DMS79 treated with DMSO at 0.1 percent for 48 hours (cell line): ENCODE data around the gene NRIP1.
A peak's percentile ranks its signal among the peaks of the same experiment; 100 is the strongest.

Experiments used
- DNase-seq: peaks from one replicate; lab custom pipeline; 2025; lab: John Stamatoyannopoulos, UW

NRIP1 gene

GRCh38 chr21:15064576-15065391 is at the start of gene NRIP1:
NRIP1 (minus strand) TSS chr21:15065000; CDS start chr21:14968192, 96,808 bp downstream.
- peak; percentile 10 for DNase-seq

DNA sequence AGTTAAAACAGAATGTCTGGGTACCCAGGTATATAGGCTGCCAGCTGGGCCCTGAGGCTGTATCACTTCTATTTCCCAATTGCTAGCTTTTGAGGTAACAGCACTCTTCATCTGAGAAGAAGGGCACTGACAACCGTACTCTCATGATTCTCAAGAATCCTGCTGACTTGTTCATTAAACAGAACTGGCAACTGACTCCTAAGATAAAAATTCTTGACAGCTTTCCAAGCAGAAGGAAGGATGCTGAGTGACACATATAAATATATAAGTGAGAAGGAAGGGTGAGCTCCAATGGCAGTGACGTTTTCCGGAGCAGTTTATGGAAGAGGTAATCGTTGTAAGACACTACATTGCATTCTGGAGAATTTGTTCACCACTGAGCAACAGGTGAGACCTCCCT is 48.1 kb upstream of the NRIP1 start:
- DNase-seq = no peak

DNA sequence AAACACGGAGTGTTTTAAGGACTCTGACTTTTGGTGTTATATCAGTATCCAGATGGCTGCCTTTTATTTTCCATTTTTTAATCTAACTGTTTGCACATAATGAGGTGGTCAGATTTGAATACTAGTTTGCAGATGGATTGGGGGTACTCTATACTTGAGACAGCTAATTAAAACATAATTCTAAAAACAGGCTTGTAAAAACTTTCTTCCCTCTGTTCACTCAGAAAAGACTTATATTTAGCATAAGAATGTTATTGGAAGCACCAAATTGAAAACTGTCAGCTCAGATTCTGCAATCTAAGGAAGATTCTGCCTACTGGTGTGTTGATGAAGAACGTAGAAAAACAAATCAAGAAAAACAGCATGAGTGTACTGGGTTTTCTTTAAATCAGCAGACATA is 44.0 kb upstream of the NRIP1 start:
- no peak for DNase-seq

- no peak for DNase-seq
Observed at GRCh38 chr21:15104470-15104869, 39.7 kb upstream of the NRIP1 start.

DNA sequence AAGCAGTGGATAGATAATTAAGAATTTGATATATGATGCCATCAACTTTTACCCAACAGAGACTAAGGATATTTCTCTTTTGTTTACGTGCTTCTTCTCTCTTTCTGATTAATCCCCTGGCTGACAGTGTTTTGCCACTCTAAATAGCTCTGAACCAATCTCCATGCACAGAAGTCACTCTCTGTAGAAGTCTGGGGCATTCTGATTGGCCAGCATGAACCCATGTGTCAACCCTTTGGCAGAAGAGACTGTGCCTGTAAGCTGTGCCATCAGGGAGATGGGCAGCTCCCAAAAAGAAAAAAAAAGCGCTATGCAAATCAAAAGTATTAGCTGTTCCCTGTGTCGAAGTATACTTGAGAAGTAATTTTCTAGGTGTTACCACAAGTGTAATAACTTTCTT is 34.1 kb upstream of the NRIP1 start:
- no peak for DNase-seq

- DNase-seq = no peak
Observed at GRCh38 chr21:15098181-15098580, 33.4 kb upstream of the NRIP1 start.

- DNase-seq = no peak
Observed at GRCh38 chr21:15097580-15097979, 32.8 kb upstream of the NRIP1 start.

DNA sequence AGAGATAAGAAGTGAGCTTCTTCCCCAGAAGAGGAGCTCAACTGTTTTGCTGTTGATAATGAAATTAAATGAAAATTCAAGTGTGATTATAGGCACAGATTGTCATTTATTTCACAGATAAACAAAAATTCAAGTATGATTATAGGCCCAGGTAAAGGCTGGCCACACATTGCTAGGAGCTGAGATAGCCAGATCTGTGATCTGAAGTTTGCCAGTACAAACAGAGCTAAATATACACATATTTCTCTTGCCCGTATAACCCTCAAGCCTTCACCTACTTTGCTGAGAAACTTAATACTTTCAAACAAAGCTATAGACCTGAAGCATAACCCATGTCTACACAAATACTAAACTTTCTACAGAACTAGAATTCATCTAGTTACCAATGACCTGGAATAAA is 31.3 kb upstream of the NRIP1 start:
- no peak for DNase-seq

GRCh38 chr21:15095326-15095725 is 30.5 kb upstream of the NRIP1 start:
- DNase-seq = no peak

DNA sequence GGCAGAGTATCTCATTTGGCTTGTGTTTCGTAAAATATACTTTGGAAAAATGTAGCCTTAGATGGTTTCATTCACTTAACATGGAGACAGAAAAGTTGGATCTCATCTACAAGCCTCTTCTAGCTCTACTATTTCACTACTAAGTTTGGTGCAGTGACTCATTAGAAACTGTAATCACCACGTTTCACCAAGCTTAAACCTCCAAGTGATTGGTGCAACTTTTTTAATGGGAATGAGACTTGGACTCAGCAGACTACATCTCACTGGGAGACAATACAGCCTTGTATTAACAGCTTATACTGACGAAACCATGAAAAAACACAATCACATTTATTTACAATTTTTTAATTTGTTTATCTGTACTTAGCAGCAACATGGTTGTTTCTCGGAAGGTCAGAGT is 29.9 kb upstream of the NRIP1 start:
- DNase-seq = no peak

- no peak for DNase-seq
Observed at GRCh38 chr21:15093216-15093615, 28.4 kb upstream of the NRIP1 start.

DNA sequence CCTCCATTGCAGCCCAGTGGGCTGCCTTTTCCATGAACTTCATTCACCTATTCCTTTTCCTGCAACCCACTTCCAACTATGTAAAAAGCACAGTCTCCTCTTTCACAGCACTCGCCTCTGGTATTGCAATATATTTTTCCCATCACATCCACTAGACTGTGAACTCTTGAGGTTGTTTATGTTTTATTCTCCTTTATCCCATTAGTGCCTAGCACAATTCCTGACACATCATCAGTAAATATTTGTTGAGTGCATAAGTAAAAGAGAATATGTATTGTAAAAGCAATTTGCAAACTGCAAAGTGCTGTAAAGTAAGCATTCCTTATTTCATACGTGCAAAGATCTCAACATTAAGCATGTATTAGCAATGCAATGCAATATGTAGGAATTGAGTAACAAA is 27.9 kb upstream of the NRIP1 start:
- DNase-seq = no peak

DNA sequence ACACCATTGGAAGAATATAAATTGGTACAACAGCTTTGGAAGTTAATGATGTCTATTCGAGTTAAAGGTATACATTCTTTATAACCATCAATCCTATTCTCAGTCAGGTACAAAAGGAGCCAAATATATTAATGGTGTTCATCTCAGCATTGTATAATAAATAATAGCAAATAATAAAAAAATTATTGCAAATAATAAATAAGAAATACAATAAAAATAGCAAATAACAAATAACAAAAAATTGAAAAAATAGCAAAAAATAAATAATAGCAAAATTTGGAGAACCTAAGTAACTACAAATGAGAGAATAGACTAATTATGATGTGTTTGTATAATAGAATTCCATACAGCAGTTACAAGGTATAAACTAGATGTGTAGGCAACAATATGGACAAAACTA is 25.6 kb upstream of the NRIP1 start:
- DNase-seq = no peak

- DNase-seq = no peak
Observed at GRCh38 chr21:15088488-15088887, 23.7 kb upstream of the NRIP1 start.

- DNase-seq = no peak
Observed at GRCh38 chr21:15084668-15085067, 19.9 kb upstream of the NRIP1 start.

- no peak for DNase-seq
Observed at GRCh38 chr21:15080526-15080925, 15.7 kb upstream of the NRIP1 start.

DNA sequence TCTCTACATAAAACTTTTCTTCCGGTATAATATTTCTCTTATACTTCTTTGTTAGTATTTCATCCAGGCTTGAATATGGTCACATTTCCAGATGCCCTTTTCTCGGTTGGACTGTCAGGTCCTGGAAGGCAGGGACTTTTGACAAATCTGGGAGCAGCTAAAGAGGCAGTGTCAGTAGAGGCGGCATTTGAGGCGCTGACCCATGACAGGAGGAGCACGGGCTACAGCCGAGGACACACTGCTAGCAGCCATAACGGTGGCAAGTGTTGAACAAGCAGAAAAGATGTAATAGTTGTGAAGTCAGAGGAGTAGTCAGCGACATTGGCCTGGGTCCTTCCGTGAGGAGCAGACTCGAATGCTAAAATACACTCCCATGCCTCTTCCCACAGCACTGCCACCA is 14.5 kb upstream of the NRIP1 start:
- no peak for DNase-seq

GRCh38 chr21:15078180-15078579 is 13.4 kb upstream of the NRIP1 start:
- DNase-seq = no peak

- no peak for DNase-seq
Observed at GRCh38 chr21:15077529-15078145, 12.8 kb upstream of the NRIP1 start.

- DNase-seq = no peak
Observed at GRCh38 chr21:15076730-15077129, 11.9 kb upstream of the NRIP1 start.

DNA sequence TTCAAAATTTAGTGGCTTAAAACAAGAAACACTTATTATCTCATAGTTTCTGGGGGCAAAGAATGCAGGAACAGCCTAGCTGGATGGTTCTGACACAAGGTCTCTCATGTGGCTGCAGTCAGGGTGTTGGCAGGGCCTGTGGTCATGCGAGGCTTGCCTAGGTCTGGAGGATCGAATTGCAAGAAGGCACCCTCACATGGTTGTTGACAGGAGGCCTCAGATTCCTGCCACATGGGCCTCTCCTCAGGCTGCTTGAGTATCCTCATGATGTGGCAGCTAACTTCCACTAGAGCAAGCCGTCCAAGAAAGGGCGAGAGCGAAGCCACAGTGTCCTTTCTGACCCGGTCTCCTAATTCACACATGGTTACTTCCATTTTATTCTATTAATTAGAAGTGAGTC is 6.2 kb upstream of the NRIP1 start:
- DNase-seq = no peak

GRCh38 chr21:15066123-15066575 is 1.3 kb upstream of the NRIP1 start:
- DNase-seq = no peak

DNA sequence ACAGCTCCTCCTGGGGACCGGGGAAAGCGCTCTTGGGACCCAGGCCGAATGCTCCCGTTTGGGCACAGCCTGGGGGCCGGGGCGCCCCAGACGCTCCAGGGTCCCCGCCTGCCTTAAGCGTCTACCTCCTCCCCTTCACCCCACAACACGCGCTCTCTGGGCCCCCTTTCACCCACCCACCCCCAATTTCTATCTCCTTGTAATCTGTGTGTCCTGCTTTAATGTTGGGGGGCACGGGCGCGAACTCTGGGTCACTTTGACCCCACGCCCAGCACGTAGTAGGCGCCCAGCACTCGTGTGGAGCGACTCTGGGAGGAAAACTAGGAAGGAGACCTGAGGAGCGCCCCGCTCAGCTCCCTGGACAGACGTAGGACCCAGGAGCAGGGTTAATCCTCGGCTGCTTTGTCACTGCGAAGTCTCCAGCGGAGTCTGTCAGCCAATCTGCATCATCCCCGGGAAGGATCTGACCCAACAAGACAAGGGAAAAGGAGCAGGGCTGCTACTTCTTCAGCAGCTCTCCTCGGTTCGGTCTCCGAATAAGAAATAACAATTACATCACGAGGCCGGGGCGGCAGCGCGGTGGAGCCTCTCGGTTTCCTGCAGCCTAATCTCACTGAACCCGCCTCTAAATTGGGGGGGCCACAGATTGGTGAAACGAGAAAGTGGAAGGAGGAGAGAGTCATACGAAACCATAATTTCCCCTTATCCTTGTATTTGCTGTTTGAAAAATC is 757 bp upstream of the NRIP1 start:
- DNase-seq = no peak
